HEK293 (cell line): ENCODE results near the gene NCEH1.

Source experiments
- PRDM1 ChIP-seq: fragments of 450-650 bp; formaldehyde crosslinking; IDR thresholded peaks from 2 replicates; pipeline ENCODE4; 2016; ENCODE audit warnings: missing biosample characterization, missing genetic modification characterization
- REST ChIP-seq: fragments of 450-650 bp; formaldehyde crosslinking; IDR thresholded peaks from 2 replicates; pipeline ENCODE4 v1.5.1; 2016; ENCODE audit warnings: missing biosample characterization, missing genetic modification characterization
- ZBTB1 ChIP-seq: fragments of 450-650 bp; formaldehyde crosslinking; IDR thresholded peaks from 2 replicates; pipeline ENCODE4 v1.5.1; 2016; ENCODE audit warnings: missing biosample characterization, missing genetic modification characterization
- ZNF660 ChIP-seq: fragments of 450-650 bp; IDR thresholded peaks from 2 replicates; pipeline ENCODE4 v1.5.1; 2018; ENCODE audit warnings: missing biosample characterization, mild to moderate bottlenecking, missing genetic modification characterization
- TF ChIP-seq, protein P1 (sequence below): fragments of 450-650 bp; formaldehyde crosslinking; IDR thresholded peaks from 2 replicates; pipeline ENCODE4 v1.5.1; 2016; ENCODE audit warnings: missing biosample characterization, missing genetic modification characterization

- no peak for TF ChIP-seq PRDM1
- no peak for TF ChIP-seq REST (tag by site-specific recombination)
- no peak for TF ChIP-seq ZNF660
- TF ChIP-seq ZBTB1, result no peak
- TF ChIP-seq, protein P1, sequence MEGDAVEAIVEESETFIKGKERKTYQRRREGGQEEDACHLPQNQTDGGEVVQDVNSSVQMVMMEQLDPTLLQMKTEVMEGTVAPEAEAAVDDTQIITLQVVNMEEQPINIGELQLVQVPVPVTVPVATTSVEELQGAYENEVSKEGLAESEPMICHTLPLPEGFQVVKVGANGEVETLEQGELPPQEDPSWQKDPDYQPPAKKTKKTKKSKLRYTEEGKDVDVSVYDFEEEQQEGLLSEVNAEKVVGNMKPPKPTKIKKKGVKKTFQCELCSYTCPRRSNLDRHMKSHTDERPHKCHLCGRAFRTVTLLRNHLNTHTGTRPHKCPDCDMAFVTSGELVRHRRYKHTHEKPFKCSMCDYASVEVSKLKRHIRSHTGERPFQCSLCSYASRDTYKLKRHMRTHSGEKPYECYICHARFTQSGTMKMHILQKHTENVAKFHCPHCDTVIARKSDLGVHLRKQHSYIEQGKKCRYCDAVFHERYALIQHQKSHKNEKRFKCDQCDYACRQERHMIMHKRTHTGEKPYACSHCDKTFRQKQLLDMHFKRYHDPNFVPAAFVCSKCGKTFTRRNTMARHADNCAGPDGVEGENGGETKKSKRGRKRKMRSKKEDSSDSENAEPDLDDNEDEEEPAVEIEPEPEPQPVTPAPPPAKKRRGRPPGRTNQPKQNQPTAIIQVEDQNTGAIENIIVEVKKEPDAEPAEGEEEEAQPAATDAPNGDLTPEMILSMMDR, result no peak
Measured at GRCh38 chr3:172601066-172601832, 109.6 kb downstream of the NCEH1 start.
